B cell (primary cell): Measurements from ENCODE around the gene ADIG. TPM values are rescaled to one million over a fixed set of nuclear protein-coding genes. Genes with fewer than 3 reads are reported as not detected.
"Not testable (repeated sequence)": the region's sequence is repeated elsewhere in the genome, so short reads cannot be mapped to it uniquely, and the experiment has no call there.

Experiments
- ATAC-seq: fragments of 200-7000 bp; cut with Tn5 transposase; one replicate; pipeline ENCODE4 v1.10.0; 2021; ENCODE audit warnings: low read depth, mild to moderate bottlenecking, moderate number of reproducible peaks, moderate library complexity
- CTCF ChIA-PET: fragments of 350-600 bp; sonication (Branson Sonifier 250); formaldehyde crosslinking; loops from one replicate; lab custom pipeline; 2021; ENCODE audit warnings: antibody characterized with exemption, inconsistent platforms; lab: Charles Lee
- POLR2A ChIA-PET: fragments of 350-600 bp; sonication (Branson Sonifier 250); formaldehyde crosslinking; loops from one replicate; lab custom pipeline; 2021; ENCODE audit warnings: antibody characterized with exemption; lab: Charles Lee
- DNase-seq: peaks from one replicate; pipeline ENCODE4 v3.0.0; 2013
- H2AFZ ChIP-seq: 2 replicates; pipeline ENCODE4 v1.6.1; 2012; ENCODE audit warnings: mild to moderate bottlenecking, low read depth, low read length; ENCODE audit not compliant: insufficient read depth, poor library complexity, severe bottlenecking
- H3K27ac ChIP-seq, 2 donors: 1 replicate in 1 of 2; 2 replicates in 1 of 2; pipeline ENCODE4 v1.5.1; 2012 to 2013; ENCODE audit warnings: low read length in 2 of 2, mild to moderate bottlenecking in 2 of 2, moderate library complexity in 1 of 2
- H3K27me3 ChIP-seq, 4 experiments: fragments of 200-600 bp in 1 of 4; sonication (generic) in 1 of 4; replicated peaks in 1 of 4; 1 replicate in 2 of 4; 2 replicates in 2 of 4; pipeline versions ENCODE4 v1.6.1 to v1.7.0; 2013 to 2016; ENCODE audit warnings: low read length in 3 of 4, mild to moderate bottlenecking in 2 of 4, mixed read lengths in 1 of 4, moderate library complexity in 1 of 4; ENCODE audit not compliant: insufficient read depth in 4 of 4, control insufficient read depth in 3 of 4; ENCODE audit errors: control extremely low read depth in 1 of 4
- H3K36me3 ChIP-seq, 2 experiments: replicated peaks in 1 of 2; 1 replicate in 1 of 2; 2 replicates in 1 of 2; pipeline versions ENCODE4 v1.6.1 to v1.7.1; 2013; ENCODE audit warnings: low read length in 1 of 2; ENCODE audit not compliant: insufficient read depth in 2 of 2, control insufficient read depth in 1 of 2; ENCODE audit errors: control extremely low read depth in 1 of 2, extremely low read depth in 1 of 2
- H3K4me1 ChIP-seq, 2 donors: fragments of 200-600 bp in 1 of 2; sonication (generic) in 1 of 2; 1 replicate in 1 of 2; 2 replicates in 1 of 2; pipeline versions ENCODE4 v1.5.1 to v1.6.1; 2013 to 2017; ENCODE audit warnings: low read length in 2 of 2; ENCODE audit not compliant: control insufficient read depth in 2 of 2, insufficient read depth in 2 of 2
- H3K4me2 ChIP-seq: replicated peaks from 2 replicates; pipeline ENCODE3; 2012; ENCODE audit warnings: mild to moderate bottlenecking, low read depth, low read length; ENCODE audit not compliant: poor library complexity, severe bottlenecking
- H3K4me3 ChIP-seq, 5 experiments: fragments of 200-600 bp in 1 of 5; sonication (generic) in 1 of 5; 1 replicate in 3 of 5; 2 replicates in 2 of 5; pipeline versions ENCODE4 v1.5.1 to v1.7.0; 2011 to 2016; ENCODE audit warnings: low read length in 4 of 5, mild to moderate bottlenecking in 4 of 5, low read depth in 2 of 5, control low read depth in 1 of 5, moderate library complexity in 1 of 5; ENCODE audit not compliant: insufficient read depth in 1 of 5; ENCODE audit errors: control extremely low read depth in 1 of 5, extremely low read depth in 1 of 5
- H3K79me2 ChIP-seq: fragments of 200-600 bp; sonication (generic); one replicate; pipeline ENCODE4 v1.6.0; 2016; ENCODE audit warnings: low read length; ENCODE audit not compliant: control insufficient read depth, insufficient read depth
- H3K9ac ChIP-seq: fragments of 200-600 bp; sonication (generic); 2 replicates; pipeline ENCODE4 v1.6.1; 2017; ENCODE audit warnings: mild to moderate bottlenecking, low read length, moderate library complexity
- H3K9me3 ChIP-seq, 3 donors: one replicate each; pipeline versions ENCODE4 v1.6.1 to v1.7.1; 2013; ENCODE audit warnings: low read length in 2 of 3; ENCODE audit not compliant: control insufficient read depth in 2 of 3, insufficient read depth in 1 of 3; ENCODE audit errors: control extremely low read depth in 1 of 3
- H4K20me1 ChIP-seq: 2 replicates; pipeline ENCODE4 v1.6.0; 2012; ENCODE audit warnings: mild to moderate bottlenecking, low read length; ENCODE audit not compliant: insufficient read depth, control insufficient read depth, poor library complexity, severe bottlenecking
- H3K27ac Mint-ChIP-seq: one replicate; pipeline ENCODE4 v1.8.0; 2021; ENCODE audit warnings: mixed read lengths
- H3K27me3 Mint-ChIP-seq: one replicate; pipeline ENCODE4 v1.8.0; 2021; ENCODE audit warnings: mixed read lengths
- H3K4me1 Mint-ChIP-seq: one replicate; pipeline ENCODE4 v1.8.0; 2021; ENCODE audit warnings: mixed read lengths
- H3K4me3 Mint-ChIP-seq: one replicate; pipeline ENCODE4 v1.8.0; 2021; ENCODE audit warnings: mixed read lengths
- H3K9me3 Mint-ChIP-seq: one replicate; pipeline ENCODE4 v1.8.0; 2022; ENCODE audit warnings: mixed read lengths; ENCODE audit not compliant: insufficient read depth
- EZH2 ChIP-seq: IDR thresholded peaks from 2 replicates; pipeline ENCODE4 v1.6.1; 2012; ENCODE audit warnings: borderline replicate concordance, low read depth, mild to moderate bottlenecking, moderate library complexity, low read length; ENCODE audit not compliant: insufficient read depth, poor library complexity, severe bottlenecking
- WGBS: methylation state at CpG from one replicate; pipeline ENCODE4 v1.1.5; 2013; ENCODE audit warnings: missing lambda C conversion rate; ENCODE audit not compliant: insufficient coverage; 5-methylcytosine and 5-hydroxymethylcytosine counted together
- intact Hi-C: fragments of 100-400 bp; cut with micrococcal nuclease; formaldehyde crosslinking; loops from one replicate; pipeline ENCODE4 v1.10.0; 2022
- polyA plus RNA-seq: library from polyadenylated mRNA; depleted of rRNA; stranded (reverse); fragments of >200 nt; gene quantifications from 2 replicates; pipeline ENCODE4 v1.2.3, GENCODE V29; 2012
- total RNA-seq, 2 donors: library from RNA; stranded (reverse); fragments of 120-200 nt in 1 of 2; gene quantifications; 1 replicate in 1 of 2; 2 replicates in 1 of 2; pipeline versions ENCODE4 v1.2.3 to v1.2.4, GENCODE V29; 2013 to 2022
- TF ChIP-seq, protein P1 (sequence below): fragments of 200-600 bp; IDR thresholded peaks from one replicate; pipeline ENCODE4 v1.8.0; 2022; ENCODE audit warnings: antibody characterized with exemption, mild to moderate bottlenecking

ADIG gene
- total and polyA plus RNA-seq, 2 donors (not counting 1 experiment from before 2014, with no cell fraction given) = not detected

DNA sequence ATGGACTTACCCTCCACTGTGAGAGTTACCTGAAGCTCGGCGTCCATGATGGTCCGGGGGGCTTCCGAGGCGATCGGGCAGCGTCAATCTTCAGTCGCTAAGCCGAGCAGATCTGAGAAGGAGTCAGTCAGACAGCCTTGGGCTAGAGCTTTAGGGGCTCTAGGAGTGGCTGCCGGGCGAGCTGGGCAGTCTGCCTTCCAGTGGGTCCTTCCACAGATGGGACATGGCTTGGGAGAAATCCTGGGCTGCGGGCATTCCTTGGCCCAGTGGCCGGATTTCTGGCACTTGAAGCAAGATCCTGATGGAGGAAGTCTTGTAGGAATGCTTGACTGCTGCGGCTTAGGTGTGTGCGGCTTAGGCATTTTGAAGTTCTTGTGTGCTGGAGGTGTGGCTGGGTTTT is 14.9 kb downstream of the ADIG start:
- peaks cover 0 to 12% (median 3%) of the 10 kb centered on the region in 4 experiments for H3K27me3 ChIP-seq
- H3K36me3 ChIP-seq, H3K4me3 ChIP-seq, H3K9me3 Mint-ChIP-seq, ATAC-seq, H3K27ac ChIP-seq, H2AFZ ChIP-seq, H3K79me2 ChIP-seq, DNase-seq, H3K4me1 Mint-ChIP-seq, H3K9ac ChIP-seq, H4K20me1 ChIP-seq, H3K9me3 ChIP-seq, H3K4me1 ChIP-seq, intact Hi-C loops, H3K4me2 ChIP-seq, H3K4me3 Mint-ChIP-seq, POLR2A ChIA-PET, CTCF ChIA-PET, H3K27ac Mint-ChIP-seq: not testable (repeated sequence)
- H3K27me3 Mint-ChIP-seq = peaks cover 29% of the 10 kb centered on the region
- 92% methylated on average over 12 of the region's 15 CpGs for WGBS

DNA sequence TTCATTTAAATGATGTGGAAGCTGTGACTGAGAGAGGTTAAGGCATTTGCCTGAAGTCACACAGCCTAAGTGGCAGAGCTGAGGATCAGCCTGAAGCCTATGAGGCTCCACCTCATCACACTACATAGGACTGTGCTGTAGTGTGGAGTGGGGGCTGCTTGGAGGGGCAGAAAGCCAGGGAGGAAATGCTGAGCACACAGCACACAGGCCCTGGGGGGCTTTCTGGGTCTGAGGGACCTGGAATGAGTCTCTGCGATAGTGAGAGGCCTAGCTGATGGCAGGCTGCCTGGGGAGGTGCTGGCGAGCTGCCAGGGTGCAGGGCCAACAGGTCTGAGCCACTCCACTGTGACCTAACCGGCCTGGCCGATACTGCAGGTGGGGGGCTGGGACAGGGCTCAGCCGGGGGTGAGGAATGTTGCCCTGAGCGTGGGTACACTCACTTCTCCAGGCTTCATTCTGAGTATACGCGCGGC is 18.4 kb downstream of the ADIG start:
- Histone ChIP-seq H3K9ac (no peak overlapping the region), H3K4me1 (peaks cover 5 to 9% of the 10 kb centered on the region in 2 donors), H3K9me3 (peaks cover 0 to 5% (median 0%) of the 10 kb centered on the region in 3 donors), H3K4me2 (no peak overlapping the region), H3K36me3 (no peaks in the 10 kb centered on the region), H3K4me3 (no peak overlapping the region), H2AFZ (no peak overlapping the region), H4K20me1 (no peaks in the 10 kb centered on the region), H3K27ac (no peak overlapping the region), H3K79me2 (no peaks in the 10 kb centered on the region), H3K27me3 (peaks cover 0 to 30% (median 11%) of the 10 kb centered on the region in 4 experiments)
- TF ChIP-seq EZH2 = no peak
- TF ChIP-seq, protein P1, sequence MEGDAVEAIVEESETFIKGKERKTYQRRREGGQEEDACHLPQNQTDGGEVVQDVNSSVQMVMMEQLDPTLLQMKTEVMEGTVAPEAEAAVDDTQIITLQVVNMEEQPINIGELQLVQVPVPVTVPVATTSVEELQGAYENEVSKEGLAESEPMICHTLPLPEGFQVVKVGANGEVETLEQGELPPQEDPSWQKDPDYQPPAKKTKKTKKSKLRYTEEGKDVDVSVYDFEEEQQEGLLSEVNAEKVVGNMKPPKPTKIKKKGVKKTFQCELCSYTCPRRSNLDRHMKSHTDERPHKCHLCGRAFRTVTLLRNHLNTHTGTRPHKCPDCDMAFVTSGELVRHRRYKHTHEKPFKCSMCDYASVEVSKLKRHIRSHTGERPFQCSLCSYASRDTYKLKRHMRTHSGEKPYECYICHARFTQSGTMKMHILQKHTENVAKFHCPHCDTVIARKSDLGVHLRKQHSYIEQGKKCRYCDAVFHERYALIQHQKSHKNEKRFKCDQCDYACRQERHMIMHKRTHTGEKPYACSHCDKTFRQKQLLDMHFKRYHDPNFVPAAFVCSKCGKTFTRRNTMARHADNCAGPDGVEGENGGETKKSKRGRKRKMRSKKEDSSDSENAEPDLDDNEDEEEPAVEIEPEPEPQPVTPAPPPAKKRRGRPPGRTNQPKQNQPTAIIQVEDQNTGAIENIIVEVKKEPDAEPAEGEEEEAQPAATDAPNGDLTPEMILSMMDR = no peak
- DNase-seq (no peak), ATAC-seq (no peak)
- peaks cover 54% of the 10 kb centered on the region for H3K27me3 Mint-ChIP-seq
- POLR2A ChIA-PET = no interaction called here
- 78% methylated on average over 6 of the region's 9 CpGs for WGBS
- peaks cover 8% of the 10 kb centered on the region for H3K4me1 Mint-ChIP-seq
- intact Hi-C loops = no loop called here
- CTCF ChIA-PET = no interaction called here
- no peaks in the 10 kb centered on the region for H3K9me3 Mint-ChIP-seq
- H3K4me3 Mint-ChIP-seq = no peak overlapping the region
- H3K27ac Mint-ChIP-seq = no peak overlapping the region
